WTC11 (cell line): ENCODE data around the gene ANTXR1. TPM values are rescaled to one million over a fixed set of nuclear protein-coding genes. Genes with fewer than 3 reads are reported as not detected.

Source experiments
- ATAC-seq: fragments of 200-7000 bp; cut with Tn5 transposase; 2 replicates; pipeline ENCODE4 v1.10.0; 2021; ENCODE audit warnings: mild to moderate bottlenecking, moderate library complexity
- CTCF ChIA-PET: fragments of 300-600 bp; sonication (Branson Sonifier 250); formaldehyde crosslinking; loops from one replicate; lab custom pipeline; 2021; ENCODE audit warnings: antibody characterized with exemption; lab: Charles Lee
- POLR2A ChIA-PET: fragments of 350-600 bp; sonication (Branson Sonifier 250); formaldehyde crosslinking; loops from one replicate; lab custom pipeline; 2021; ENCODE audit warnings: antibody characterized with exemption; lab: Charles Lee
- DNase-seq: peaks from one replicate; pipeline ENCODE4 v3.0.0; 2021; ENCODE audit warnings: low spot score
- H3K27ac Mint-ChIP-seq: 2 replicates; pipeline ENCODE4 v1.8.0; 2021; ENCODE audit warnings: mixed read lengths
- H3K27me3 Mint-ChIP-seq: 2 replicates; pipeline ENCODE4 v1.8.0; 2021; ENCODE audit warnings: low read depth, mild to moderate bottlenecking, moderate library complexity, mixed read lengths
- H3K36me3 Mint-ChIP-seq: 2 replicates; pipeline ENCODE4 v1.8.0; 2021; ENCODE audit warnings: mixed read lengths
- H3K4me1 Mint-ChIP-seq: 2 replicates; pipeline ENCODE4 v1.8.0; 2022; ENCODE audit warnings: mixed read lengths
- H3K4me3 Mint-ChIP-seq: 2 replicates; pipeline ENCODE4 v1.8.0; 2021; ENCODE audit warnings: mild to moderate bottlenecking, moderate library complexity, mixed read lengths
- H3K9me3 Mint-ChIP-seq: 2 replicates; pipeline ENCODE4 v1.8.0; 2021; ENCODE audit warnings: mixed read lengths
- AFF4 ChIP-seq: sonication (generic); formaldehyde crosslinking; IDR thresholded peaks from 2 replicates; pipeline ENCODE4 v1.8.1; 2023; ENCODE audit warnings: mild to moderate bottlenecking, missing genetic modification reagents, borderline replicate concordance
- ARID4B ChIP-seq: sonication (generic); formaldehyde crosslinking; IDR thresholded peaks from 2 replicates; pipeline ENCODE4 v1.8.0; 2023; ENCODE audit warnings: missing genetic modification reagents, mild to moderate bottlenecking, borderline replicate concordance
- ERG ChIP-seq: fragments of 250-450 bp; sonication (Bioruptor Pico); IDR thresholded peaks from 2 replicates; pipeline ENCODE4 v1.8.0; 2021; ENCODE audit warnings: mild to moderate bottlenecking
- ESRRA ChIP-seq: sonication (generic); formaldehyde crosslinking; IDR thresholded peaks from 2 replicates; pipeline ENCODE4 v1.8.1; 2022; ENCODE audit warnings: mild to moderate bottlenecking, missing genetic modification reagents, borderline replicate concordance
- HMGA2 ChIP-seq: fragments of 250-450 bp; sonication (Bioruptor Pico); IDR thresholded peaks from 2 replicates; pipeline ENCODE4 v1.4.0; 2021; ENCODE audit warnings: mild to moderate bottlenecking, moderate library complexity
- HMGXB4 ChIP-seq: sonication (generic); formaldehyde crosslinking; IDR thresholded peaks from 2 replicates; pipeline ENCODE4 v1.8.1; 2023; ENCODE audit warnings: mild to moderate bottlenecking, moderate library complexity, missing genetic modification reagents
- KAT7 ChIP-seq: sonication (generic); formaldehyde crosslinking; IDR thresholded peaks from 2 replicates; pipeline ENCODE4 v1.8.1; 2023; ENCODE audit warnings: missing genetic modification reagents, mild to moderate bottlenecking, borderline replicate concordance
- MLX ChIP-seq: sonication (generic); formaldehyde crosslinking; IDR thresholded peaks from 2 replicates; pipeline ENCODE4 v1.8.1; 2023; ENCODE audit warnings: mild to moderate bottlenecking, missing genetic modification reagents, moderate library complexity
- MYBL2 ChIP-seq: sonication (generic); formaldehyde crosslinking; IDR thresholded peaks from 2 replicates; pipeline ENCODE4 v1.8.1; 2023; ENCODE audit warnings: mild to moderate bottlenecking, moderate library complexity, missing genetic modification reagents
- NFATC4 ChIP-seq: fragments of 250-450 bp; sonication (Bioruptor Pico); IDR thresholded peaks from 2 replicates; pipeline ENCODE4 v1.9.0; 2021; ENCODE audit warnings: mild to moderate bottlenecking
- OVOL2 ChIP-seq: fragments of 250-450 bp; sonication (Bioruptor Pico); IDR thresholded peaks from 2 replicates; pipeline ENCODE4 v1.9.0; 2021; ENCODE audit warnings: mild to moderate bottlenecking, borderline replicate concordance
- SMAD3 ChIP-seq: sonication (generic); formaldehyde crosslinking; IDR thresholded peaks from 2 replicates; pipeline ENCODE4 v1.8.0; 2022; ENCODE audit warnings: missing genetic modification reagents, mild to moderate bottlenecking, borderline replicate concordance
- TCF7 ChIP-seq: sonication (generic); formaldehyde crosslinking; IDR thresholded peaks from 2 replicates; pipeline ENCODE4 v1.8.0; 2022; ENCODE audit warnings: mild to moderate bottlenecking, low read depth, missing genetic modification reagents, moderate library complexity
- TEAD4 ChIP-seq: sonication (generic); formaldehyde crosslinking; IDR thresholded peaks from 2 replicates; pipeline ENCODE4 v1.8.0; 2022; ENCODE audit warnings: mild to moderate bottlenecking, missing genetic modification reagents
- USF1 ChIP-seq: sonication (generic); formaldehyde crosslinking; IDR thresholded peaks from 2 replicates; pipeline ENCODE4 v1.8.0; 2022; ENCODE audit warnings: mild to moderate bottlenecking, missing genetic modification reagents
- USF2 ChIP-seq: sonication (generic); formaldehyde crosslinking; IDR thresholded peaks from 2 replicates; pipeline ENCODE4 v1.8.1; 2023; ENCODE audit warnings: mild to moderate bottlenecking, missing genetic modification reagents, moderate library complexity
- ZNF416 ChIP-seq: fragments of 250-450 bp; sonication (Bioruptor Pico); IDR thresholded peaks from 2 replicates; pipeline ENCODE4 v1.9.0; 2021; ENCODE audit warnings: mild to moderate bottlenecking, inconsistent platforms
- total RNA-seq: library from RNA; stranded (reverse); gene quantifications from 3 replicates; pipeline ENCODE4 v1.2.3, GENCODE V29; 2021

Gene ANTXR1
- total RNA-seq, 1 experiment from 2014 or later: 30.0 TPM

- no peak for TF ChIP-seq MYBL2
These were observed 165.0 kb downstream of the ANTXR1 start (continued) for GRCh38 chr2:69177785-69178636.

- H3K4me3 Mint-ChIP-seq: no peak overlapping the region
- ATAC-seq (no peak), DNase-seq (no peak)
- H3K27me3 Mint-ChIP-seq: no peaks in the 10 kb centered on the region
- ChIA-PET CTCF (interaction anchor here (1.0 to 2.0 kb wide), 4 partner anchors 11 to 128 kb away, joined by 3 to 11 read pairs (median 6); no protein-coding TSS in a partner anchor), POLR2A (interaction anchor here (0.6 to 1.2 kb wide), 2 partner anchors 9 to 17 kb away, joined by 3 to 5 read pairs; no protein-coding TSS in a partner anchor)
- no peak overlapping the region for H3K27ac Mint-ChIP-seq
- H3K36me3 Mint-ChIP-seq: peaks cover 15% of the 10 kb centered on the region
- TF ChIP-seq ARID4B: no peak
- TF ChIP-seq USF1 (CRISPR knock-in tag): no peak
- no peak for TF ChIP-seq ERG (CRISPR knock-in tag)
- no peak for TF ChIP-seq USF2 (CRISPR knock-in tag)
- no peak for TF ChIP-seq MLX
- no peak for TF ChIP-seq TCF7 (CRISPR knock-in tag)
- no peak for TF ChIP-seq ZNF416 (CRISPR knock-in tag)
- TF ChIP-seq OVOL2 (CRISPR knock-in tag): no peak
- no peak for TF ChIP-seq ESRRA (CRISPR knock-in tag)
- TF ChIP-seq KAT7 (CRISPR knock-in tag): no peak
- no peak for TF ChIP-seq TEAD4
- peaks cover 24% of the 10 kb centered on the region for H3K4me1 Mint-ChIP-seq
- no peaks in the 10 kb centered on the region for H3K9me3 Mint-ChIP-seq
These were observed 165.8 kb downstream of the ANTXR1 start for GRCh38 chr2:69178756-69179155.

- no peak overlapping the region for H3K4me3 Mint-ChIP-seq
- peaks cover 24% of the 10 kb centered on the region for H3K4me1 Mint-ChIP-seq
- DNase-seq (no peak), ATAC-seq (no peak)
- CTCF ChIA-PET: no interaction called here
- H3K36me3 Mint-ChIP-seq: peaks cover 16% of the 10 kb centered on the region
- no peak overlapping the region for H3K27ac Mint-ChIP-seq
- POLR2A ChIA-PET: no interaction called here
- H3K27me3 Mint-ChIP-seq: no peaks in the 10 kb centered on the region
- H3K9me3 Mint-ChIP-seq: no peaks in the 10 kb centered on the region
- no peak for TF ChIP-seq HMGXB4 (CRISPR knock-in tag)
- no peak for TF ChIP-seq ERG (CRISPR knock-in tag)
- no peak for TF ChIP-seq SMAD3 (CRISPR knock-in tag)
- TF ChIP-seq NFATC4 (CRISPR knock-in tag): no peak
- TF ChIP-seq HMGA2: no peak
- TF ChIP-seq AFF4 (CRISPR knock-in tag): no peak
These were observed 167.2 kb downstream of the ANTXR1 start for GRCh38 chr2:69180227-69180626.
